ENCODE data around the gene HOXD3. TPM values are rescaled to one million over a fixed set of nuclear protein-coding genes. Genes with fewer than 3 reads are reported as not detected.

Gene HOXD3
- total and polyA plus RNA-seq, 9 of the 15 experiments (the other 6 are each of a cell fraction or from before 2014, with no cell fraction given) = not detected

DNA sequence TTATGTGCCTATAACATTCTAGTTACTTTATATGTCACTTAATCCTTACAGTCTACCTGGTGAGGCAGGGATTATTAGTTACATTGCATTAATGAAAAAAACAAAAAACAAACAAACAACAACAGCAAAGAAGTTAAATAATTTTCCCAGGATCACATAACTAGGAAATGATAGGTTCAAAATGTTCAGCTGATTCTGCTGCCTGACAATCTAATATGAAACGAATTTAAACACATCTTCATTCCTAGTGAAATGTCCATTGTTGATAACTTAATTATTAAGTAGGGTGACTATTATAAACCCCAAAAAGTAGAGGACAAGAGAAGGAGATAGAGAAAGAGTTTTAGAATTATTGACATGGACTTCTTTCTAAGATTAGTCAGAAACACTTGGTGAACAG, 54.0 kb downstream of the HOXD3 start:
- in situ Hi-C loops (cut with MboI) = no loop called here
- Histone ChIP-seq H3K4me3 (no peak overlapping the region), H3K9me1 (ENCODE audit: control insufficient read depth, insufficient read depth, low read length) (no peaks in the 10 kb centered on the region), H2AFZ (ENCODE audit: low read depth, low read length) (no peak overlapping the region), H3K27ac (ENCODE audit: extremely low read depth, low read depth, low read length) (no peak overlapping the region), H3K4me1 (replicated peaks in 1 of 2; ENCODE audit: control insufficient read depth in 2 of 2, insufficient read depth in 2 of 2, low read length in 2 of 2) (no peaks in the 10 kb centered on the region; a peak in 1 of 5 replicates), H3K9ac (ENCODE audit: insufficient read depth in 1 of 2, low read depth in 2 of 2, low read length in 2 of 2) (no peak overlapping the region), H3K9me3 (replicated peaks; ENCODE audit: control insufficient read depth, insufficient read depth, low read depth, low read length) (no peaks in the 10 kb centered on the region), H3K27me3 (ENCODE audit: control insufficient read depth in 2 of 2, insufficient read depth in 2 of 2, low read length in 2 of 2) (peaks cover 9 to 21% of the 10 kb centered on the region in 2 experiments; a peak in 3 of 5 replicates), H4K20me1 (replicated peaks; ENCODE audit: control insufficient read depth, insufficient read depth, low read length) (no peaks in the 10 kb centered on the region), H3K4me2 (ENCODE audit: insufficient read depth, low read length) (no peak overlapping the region), H3K79me2 (ENCODE audit: control insufficient read depth, insufficient read depth, low read length) (no peaks in the 10 kb centered on the region), H3K36me3 (ENCODE audit: control insufficient read depth, insufficient read depth, low read length) (no peaks in the 10 kb centered on the region)
- TF ChIP-seq RNF2 (IDR thresholded peaks at IDR 0.05) = 0 out of 2 replicates have a peak, but pooled peaks have one; percentile 38
- peak; percentile 77 for TF ChIP-seq CBX8 (IDR thresholded peaks at IDR 0.05; ENCODE audit: borderline replicate concordance, extremely low read depth, low read depth, low read length, poor library complexity, severe bottlenecking)
- TF ChIP-seq, protein P1, sequence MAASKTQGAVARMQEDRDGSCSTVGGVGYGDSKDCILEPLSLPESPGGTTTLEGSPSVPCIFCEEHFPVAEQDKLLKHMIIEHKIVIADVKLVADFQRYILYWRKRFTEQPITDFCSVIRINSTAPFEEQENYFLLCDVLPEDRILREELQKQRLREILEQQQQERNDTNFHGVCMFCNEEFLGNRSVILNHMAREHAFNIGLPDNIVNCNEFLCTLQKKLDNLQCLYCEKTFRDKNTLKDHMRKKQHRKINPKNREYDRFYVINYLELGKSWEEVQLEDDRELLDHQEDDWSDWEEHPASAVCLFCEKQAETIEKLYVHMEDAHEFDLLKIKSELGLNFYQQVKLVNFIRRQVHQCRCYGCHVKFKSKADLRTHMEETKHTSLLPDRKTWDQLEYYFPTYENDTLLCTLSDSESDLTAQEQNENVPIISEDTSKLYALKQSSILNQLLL (CRISPR knock-in tag; IDR thresholded peaks at IDR 0.05; ENCODE audit: borderline replicate concordance) = no peak
- TF ChIP-seq MXI1 (IDR thresholded peaks at IDR 0.05; ENCODE audit: low read depth, low read length) = no peak
- CTCF ChIA-PET (ENCODE audit: low intra/inter-chr PET ratio) = no interaction called here
- ATAC-seq (no peak), FAIRE-seq (no peak), DNase-seq (ENCODE audit: extremely low read depth in 1 of 4, low spot score in 3 of 4) (no peak)
- POLR2A ChIA-PET = interaction anchor here (0.6 to 1.6 kb wide), 3 partner anchors 13 to 283 kb away, joined by 3 to 4 read pairs (median 4); no protein-coding TSS in a partner anchor
- intact Hi-C loops (cut with micrococcal nuclease) = no loop called here
- WGBS (ENCODE audit: insufficient coverage, low coverage, missing lambda C conversion rate) = 0% methylated on average over 1 of the region's 1 CpG
- BruUV-seq (replicated peaks) = no TSS peak

DNA sequence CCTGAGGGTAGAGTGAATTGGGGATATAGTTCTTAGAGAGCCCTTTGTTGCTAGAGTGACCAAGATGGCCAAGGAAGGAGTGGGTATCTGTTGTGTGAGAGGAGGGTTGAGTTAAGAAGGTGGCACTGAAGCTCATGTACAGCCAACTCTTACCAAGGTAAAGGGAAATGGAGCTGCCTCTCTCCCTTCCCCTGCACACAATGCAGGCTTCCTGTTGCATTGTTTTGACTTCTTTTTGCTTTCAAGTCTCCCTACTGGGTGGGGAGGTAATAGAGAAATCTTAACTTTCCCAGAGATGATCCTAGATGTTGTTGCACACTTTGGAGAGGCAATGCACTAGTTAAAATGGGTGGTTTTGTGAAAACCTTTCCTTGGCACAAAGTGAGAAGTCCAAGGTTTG, 55.2 kb downstream of the HOXD3 start:
- no peak overlapping the region for H3K4me2 ChIP-seq (ENCODE audit: insufficient read depth, low read length)
- CTCF ChIA-PET (ENCODE audit: low intra/inter-chr PET ratio) = no interaction called here
- peaks cover 9 to 21% of the 10 kb centered on the region in 2 experiments; a peak in 3 of 5 replicates for H3K27me3 ChIP-seq (ENCODE audit: control insufficient read depth in 2 of 2, insufficient read depth in 2 of 2, low read length in 2 of 2)
- no peak overlapping the region for H3K4me3 ChIP-seq
- POLR2A ChIA-PET = interaction anchor here (1.6 kb wide), 1 partner anchor 23 kb away, joined by 4 read pairs; no protein-coding TSS in a partner anchor
- in situ Hi-C loops (cut with MboI) (no loop called here), intact Hi-C loops (cut with micrococcal nuclease) (no loop called here)
- BruUV-seq (replicated peaks) = no TSS peak
- FAIRE-seq (no peak), ATAC-seq (no peak), DNase-seq (ENCODE audit: extremely low read depth in 1 of 4, low spot score in 3 of 4) (no peak)
- H3K36me3 ChIP-seq (ENCODE audit: control insufficient read depth, insufficient read depth, low read length) = no peaks in the 10 kb centered on the region
- TF ChIP-seq RB1 (IDR thresholded peaks at IDR 0.05; ENCODE audit: low read depth) (no peak), KHSRP (IDR thresholded peaks at IDR 0.05) (no peak), FOXM1 (IDR thresholded peaks at IDR 0.05; ENCODE audit: low read depth) (no peak), FOXM1 (CRISPR knock-in tag; IDR thresholded peaks at IDR 0.05; ENCODE audit: low read depth) (no peak), IRF2 (CRISPR knock-in tag; IDR thresholded peaks at IDR 0.05) (no peak), NBN (IDR thresholded peaks at IDR 0.05; ENCODE audit: low read depth) (no peak), NR3C1 (CRISPR knock-in tag; IDR thresholded peaks at IDR 0.05) (no peak), SMARCA5 (IDR thresholded peaks at IDR 0.05) (no peak), GTF2A2 (tag; IDR thresholded peaks at IDR 0.05) (no peak), MXI1 (IDR thresholded peaks at IDR 0.05; ENCODE audit: low read depth, low read length) (no peak), GATAD2A (IDR thresholded peaks at IDR 0.05) (no peak)
- H3K27ac ChIP-seq (ENCODE audit: extremely low read depth, low read depth, low read length) = no peak overlapping the region
- H2AFZ ChIP-seq (ENCODE audit: low read depth, low read length) = no peak overlapping the region
- H3K9ac ChIP-seq (ENCODE audit: insufficient read depth in 1 of 2, low read depth in 2 of 2, low read length in 2 of 2) = no peak overlapping the region
- H3K4me1 ChIP-seq (replicated peaks in 1 of 2; ENCODE audit: control insufficient read depth in 2 of 2, insufficient read depth in 2 of 2, low read length in 2 of 2) = no peaks in the 10 kb centered on the region; a peak in 1 of 5 replicates
- no peaks in the 10 kb centered on the region for H3K79me2 ChIP-seq (ENCODE audit: control insufficient read depth, insufficient read depth, low read length)
- no peaks in the 10 kb centered on the region for H3K9me3 ChIP-seq (replicated peaks; ENCODE audit: control insufficient read depth, insufficient read depth, low read depth, low read length)
- H3K9me1 ChIP-seq (ENCODE audit: control insufficient read depth, insufficient read depth, low read length) = no peaks in the 10 kb centered on the region
- H4K20me1 ChIP-seq (replicated peaks; ENCODE audit: control insufficient read depth, insufficient read depth, low read length) = no peaks in the 10 kb centered on the region

Measured in K562 (cell line).